Peyer's patch (tissue), 4 donors: ENCODE measurements around the gene SEPTIN7. TPM values are rescaled to one million over a fixed set of nuclear protein-coding genes. Genes with fewer than 3 reads are reported as not detected.

ENCODE experiments used
- DNase-seq, 3 donors: peaks; one replicate each; pipeline ENCODE4 v3.0.0-alpha.2; 2017 to 2019
- H3K27ac ChIP-seq, 4 donors: fragments of 200-600 bp; sonication (generic); one replicate each; pipeline ENCODE4 v1.5.1; 2016 to 2019
- H3K27me3 ChIP-seq, 2 donors: fragments of 200-600 bp; sonication (generic); one replicate each; pipeline ENCODE4 v1.5.1; 2019
- H3K36me3 ChIP-seq, 3 donors: fragments of 200-600 bp; sonication (generic); one replicate each; pipeline ENCODE4 v1.5.1; 2016 to 2019
- H3K4me1 ChIP-seq, 4 donors: fragments of 200-600 bp; sonication (generic); one replicate each; pipeline ENCODE4 v1.5.1; 2016 to 2019
- H3K4me3 ChIP-seq, 4 donors: fragments of 200-600 bp; sonication (generic); 1 replicate in 3 of 4; 2 replicates in 1 of 4; pipeline ENCODE4 v1.5.1; 2016 to 2019; ENCODE audit warnings: mild to moderate bottlenecking in 1 of 4
- H3K9me3 ChIP-seq, 4 donors: fragments of 200-600 bp; sonication (generic); one replicate each; pipeline ENCODE4 v1.5.1; 2016 to 2019; ENCODE audit warnings: mild to moderate bottlenecking in 1 of 4
- POLR2A ChIP-seq, 2 donors: fragments of 450-650 bp; IDR thresholded peaks; one replicate each; pipeline ENCODE4 v1.5.1; 2017; ENCODE audit warnings: antibody characterized with exemption in 2 of 2, mild to moderate bottlenecking in 2 of 2, moderate library complexity in 2 of 2
- total RNA-seq, 4 donors: library from RNA; depleted of rRNA; stranded (reverse); fragments of >200 nt; gene quantifications; one replicate each; pipeline ENCODE4 v1.1.0, GENCODE V29; 2016
- TF ChIP-seq, protein P1 (sequence below), 6 experiments: fragments of 450-650 bp in 4 of 6; fragments of 200-600 bp in 2 of 6; sonication (generic) in 1 of 6; IDR thresholded peaks; one replicate each; pipeline ENCODE4 v1.5.1; 2017 to 2019; ENCODE audit warnings: antibody characterized with exemption in 6 of 6, mild to moderate bottlenecking in 3 of 6, moderate library complexity in 1 of 6

The SEPTIN7 gene
- total RNA-seq, 4 donors from 2014 or later: 47.0 to 163 (median 70.7) TPM

- Histone ChIP-seq H3K4me3 (no peak overlapping the region), H3K9me3 (no peaks in the 10 kb centered on the region), H3K36me3 (no peaks in the 10 kb centered on the region), H3K27me3 (no peaks in the 10 kb centered on the region), H3K4me1 (no peaks in the 10 kb centered on the region), H3K27ac (no peak overlapping the region)
- DNase-seq: no peak
- TF ChIP-seq POLR2A (IDR thresholded peaks at IDR 0.05): no peak
- TF ChIP-seq, protein P1, sequence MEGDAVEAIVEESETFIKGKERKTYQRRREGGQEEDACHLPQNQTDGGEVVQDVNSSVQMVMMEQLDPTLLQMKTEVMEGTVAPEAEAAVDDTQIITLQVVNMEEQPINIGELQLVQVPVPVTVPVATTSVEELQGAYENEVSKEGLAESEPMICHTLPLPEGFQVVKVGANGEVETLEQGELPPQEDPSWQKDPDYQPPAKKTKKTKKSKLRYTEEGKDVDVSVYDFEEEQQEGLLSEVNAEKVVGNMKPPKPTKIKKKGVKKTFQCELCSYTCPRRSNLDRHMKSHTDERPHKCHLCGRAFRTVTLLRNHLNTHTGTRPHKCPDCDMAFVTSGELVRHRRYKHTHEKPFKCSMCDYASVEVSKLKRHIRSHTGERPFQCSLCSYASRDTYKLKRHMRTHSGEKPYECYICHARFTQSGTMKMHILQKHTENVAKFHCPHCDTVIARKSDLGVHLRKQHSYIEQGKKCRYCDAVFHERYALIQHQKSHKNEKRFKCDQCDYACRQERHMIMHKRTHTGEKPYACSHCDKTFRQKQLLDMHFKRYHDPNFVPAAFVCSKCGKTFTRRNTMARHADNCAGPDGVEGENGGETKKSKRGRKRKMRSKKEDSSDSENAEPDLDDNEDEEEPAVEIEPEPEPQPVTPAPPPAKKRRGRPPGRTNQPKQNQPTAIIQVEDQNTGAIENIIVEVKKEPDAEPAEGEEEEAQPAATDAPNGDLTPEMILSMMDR (IDR thresholded peaks at IDR 0.05): no peak
Observed at GRCh38 chr7:35781200-35781701, 19.6 kb upstream of the SEPTIN7 start.

GRCh38 chr7:35781767-35782515 is 18.9 kb upstream of the SEPTIN7 start:
- Histone ChIP-seq H3K27ac (no peak overlapping the region), H3K27me3 (no peaks in the 10 kb centered on the region), H3K36me3 (no peaks in the 10 kb centered on the region), H3K4me3 (no peak overlapping the region), H3K4me1 (no peaks in the 10 kb centered on the region), H3K9me3 (no peaks in the 10 kb centered on the region)
- DNase-seq: no peak
- no peak for TF ChIP-seq POLR2A (IDR thresholded peaks at IDR 0.05)
- TF ChIP-seq, protein P1 (IDR thresholded peaks at IDR 0.05): no peak

DNA sequence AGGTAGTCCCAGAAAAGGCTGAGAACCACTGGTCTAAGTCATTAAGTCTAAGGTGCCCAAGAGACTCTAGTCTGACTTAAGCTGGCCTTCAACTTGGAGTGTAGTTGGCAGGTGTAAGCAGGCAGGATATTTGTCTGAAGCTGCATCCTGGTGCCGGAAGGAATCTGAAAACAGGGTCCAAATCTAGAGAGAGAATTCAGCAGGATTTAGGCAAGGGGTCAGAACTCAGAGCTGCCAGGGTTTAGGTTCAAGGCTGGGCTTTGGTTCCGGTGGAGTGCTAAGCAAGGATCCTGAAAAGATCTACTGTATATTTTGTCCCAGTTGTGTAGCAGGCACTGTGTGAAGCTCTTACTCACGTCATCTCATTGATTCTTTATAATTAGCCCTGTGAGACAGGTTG is 16.5 kb upstream of the SEPTIN7 start:
- Histone ChIP-seq H3K4me1 (no peaks in the 10 kb centered on the region), H3K36me3 (no peaks in the 10 kb centered on the region), H3K27me3 (no peaks in the 10 kb centered on the region), H3K27ac (no peak overlapping the region), H3K9me3 (no peaks in the 10 kb centered on the region), H3K4me3 (no peak overlapping the region)
- DNase-seq: no peak
- no peak for TF ChIP-seq POLR2A (IDR thresholded peaks at IDR 0.05)
- TF ChIP-seq, protein P1 (IDR thresholded peaks at IDR 0.05): no peak

- no peaks in the 10 kb centered on the region for H3K9me3 ChIP-seq
- H3K36me3 ChIP-seq: no peaks in the 10 kb centered on the region
- no peaks in the 10 kb centered on the region for H3K27me3 ChIP-seq
- H3K4me3 ChIP-seq: no peak overlapping the region
- no peaks in the 10 kb centered on the region for H3K4me1 ChIP-seq
- no peak overlapping the region for H3K27ac ChIP-seq
- TF ChIP-seq, protein P1 (IDR thresholded peaks at IDR 0.05): no peak
- TF ChIP-seq POLR2A (IDR thresholded peaks at IDR 0.05): no peak
- DNase-seq: no peak
Observed at GRCh38 chr7:35785250-35785649, 15.6 kb upstream of the SEPTIN7 start.

DNA sequence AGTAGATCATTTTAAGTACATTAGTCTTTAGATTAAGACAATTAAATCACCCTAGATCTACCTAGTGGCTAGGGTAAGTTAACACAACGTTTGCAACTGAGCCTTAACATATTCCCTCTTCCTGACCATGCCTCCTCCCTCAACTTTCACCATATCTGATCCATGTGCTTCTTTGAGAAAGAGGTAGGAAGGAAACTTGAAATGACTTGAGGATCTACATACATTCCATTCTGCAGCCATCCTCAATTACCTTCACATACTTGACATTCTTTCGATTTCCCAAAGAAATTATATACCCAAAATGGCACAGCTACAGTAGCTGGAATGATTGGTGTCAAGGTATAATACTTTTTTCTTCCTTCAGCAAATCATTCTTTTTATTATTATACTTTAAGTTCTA is 12.9 kb upstream of the SEPTIN7 start:
- DNase-seq: no peak
- Histone ChIP-seq H3K27ac (no peak overlapping the region), H3K27me3 (no peaks in the 10 kb centered on the region), H3K4me1 (no peaks in the 10 kb centered on the region), H3K9me3 (no peaks in the 10 kb centered on the region), H3K36me3 (no peaks in the 10 kb centered on the region), H3K4me3 (no peak overlapping the region)
- TF ChIP-seq, protein P1 (IDR thresholded peaks at IDR 0.05): no peak
- TF ChIP-seq POLR2A (IDR thresholded peaks at IDR 0.05): no peak
